Effector CD4-positive, alpha-beta T cell (primary cell): ENCODE measurements around the gene SWSAP1.
"Not testable (repeated sequence)": the region's sequence is repeated elsewhere in the genome, so short reads cannot be mapped to it uniquely, and the experiment has no call there.

ENCODE experiments used
- DNase-seq: peaks from one replicate; pipeline ENCODE4 v3.0.0-alpha.2; 2020
- total RNA-seq: gene quantifications from one replicate; lab custom pipeline; 2026; lab: John Stamatoyannopoulos, UW

Gene SWSAP1
- 3.4 reads per million, percentile 13 among the genes with 10 or more reads in this experiment for total RNA-seq

- DNase-seq, result peak; percentile 92
These were observed at the start of gene SWSAP1 for GRCh38 chr19:11374433-11375142. Gene SWSAP1, plus strand, starts transcription at chr19:11374666. Its CDS starts 15 bp downstream, at chr19:11374681.

GRCh38 chr19:11324748-11325389, 49.6 kb upstream of the SWSAP1 start:
- DNase-seq, result no peak

GRCh38 chr19:11325544-11325943, 48.9 kb upstream of the SWSAP1 start:
- DNase-seq, result no peak

- no peak for DNase-seq
These were observed 44.3 kb upstream of the SWSAP1 start for GRCh38 chr19:11330127-11330526.

GRCh38 chr19:11331502-11331901, 43.0 kb upstream of the SWSAP1 start:
- DNase-seq, result no peak

GRCh38 chr19:11332822-11333221, 41.6 kb upstream of the SWSAP1 start:
- no peak for DNase-seq

- DNase-seq, result not testable (repeated sequence)
These were observed 40.6 kb upstream of the SWSAP1 start for GRCh38 chr19:11333838-11334237.

GRCh38 chr19:11335449-11336146, 38.9 kb upstream of the SWSAP1 start:
- DNase-seq, result no peak

- DNase-seq, result no peak
These were observed 37.4 kb upstream of the SWSAP1 start for GRCh38 chr19:11337080-11337479.

- DNase-seq, result no peak
These were observed 36.3 kb upstream of the SWSAP1 start for GRCh38 chr19:11338121-11338520.

- no peak for DNase-seq
These were observed 35.8 kb upstream of the SWSAP1 start for GRCh38 chr19:11338569-11339253.

GRCh38 chr19:11339254-11340098, 35.0 kb upstream of the SWSAP1 start, which contains the start of gene RAB3D:
Gene RAB3D, minus strand, starts transcription at chr19:11339657. Its CDS starts 2,258 bp downstream, at chr19:11337399.
- DNase-seq, result peak; percentile 61

GRCh38 chr19:11340099-11340467, 34.4 kb upstream of the SWSAP1 start:
- not testable (repeated sequence) for DNase-seq

GRCh38 chr19:11342429-11342828, 32.0 kb upstream of the SWSAP1 start:
- DNase-seq, result no peak

GRCh38 chr19:11345122-11345803, 29.2 kb upstream of the SWSAP1 start:
- DNase-seq, result no peak

- DNase-seq, result peak; percentile 98
These were observed 28.1 kb upstream of the SWSAP1 start, which contains the start of the genes CCDC159 and TMEM205 for GRCh38 chr19:11346104-11346940. Gene CCDC159, plus strand, starts transcription at chr19:11346519. Its CDS starts 88 bp downstream, at chr19:11346607. Gene TMEM205, minus strand, starts transcription at chr19:11346268. Its CDS starts 649 bp downstream, at chr19:11345619.

GRCh38 chr19:11347546-11348039, 26.9 kb upstream of the SWSAP1 start:
- DNase-seq, result no peak

- DNase-seq, result no peak
These were observed 25.3 kb upstream of the SWSAP1 start for GRCh38 chr19:11349171-11349570.

- DNase-seq, result not testable (repeated sequence)
These were observed 20.4 kb upstream of the SWSAP1 start for GRCh38 chr19:11354102-11354501.
